Esophagus muscularis mucosa (tissue), 3 donors: Measurements from ENCODE around the gene RNF5.

Experiments
- CTCF ChIP-seq, 3 experiments: fragments of 200-600 bp in 2 of 3; fragments of 450-650 bp in 1 of 3; sonication (generic) in 2 of 3; IDR thresholded peaks; one replicate each; pipeline ENCODE4 v1.5.1; 2017 to 2019; ENCODE audit warnings: antibody characterized with exemption in 3 of 3, mild to moderate bottlenecking in 2 of 3, moderate library complexity in 1 of 3
- POLR2AphosphoS5 ChIP-seq, 2 donors: sonication (generic); formaldehyde crosslinking; IDR thresholded peaks; one replicate each; pipeline ENCODE4 v1.6.1; 2017; ENCODE audit warnings: antibody characterized with exemption in 2 of 2

- no peak for TF ChIP-seq POLR2AphosphoS5 (IDR thresholded peaks at IDR 0.05)
- no peak for TF ChIP-seq CTCF (IDR thresholded peaks at IDR 0.05)
These were observed 21.3 kb upstream of the RNF5 start for GRCh38 chr6:32156891-32157290.
